Smooth muscle cell (in vitro differentiated cells): ENCODE measurements around the gene DRC3. TPM values are rescaled to one million over a fixed set of nuclear protein-coding genes. Genes with fewer than 3 reads are reported as not detected.
A peak's percentile ranks its signal among the peaks of the same experiment; 100 is the strongest.

Experiments
- DNase-seq: peaks from one replicate; lab custom pipeline; 2025; ENCODE audit not compliant: unreplicated experiment; lab: John Stamatoyannopoulos, UW
- H2AFZ ChIP-seq: fragments of 200-600 bp; sonication (generic); 2 replicates; pipeline ENCODE4 v1.6.0; 2016; ENCODE audit warnings: antibody characterized with exemption, low read depth, mild to moderate bottlenecking
- H3F3A ChIP-seq: fragments of 200-600 bp; sonication (generic); 2 replicates; pipeline ENCODE4 v1.6.0; 2017; ENCODE audit warnings: antibody characterized with exemption, low read depth
- H3K27ac ChIP-seq: fragments of 200-600 bp; sonication (generic); 2 replicates; pipeline ENCODE4 v1.5.1; 2016; ENCODE audit warnings: low read depth, mild to moderate bottlenecking
- H3K27me3 ChIP-seq: fragments of 200-600 bp; sonication (generic); 2 replicates; pipeline ENCODE4 v1.6.1; 2016; ENCODE audit warnings: low read depth, mild to moderate bottlenecking
- H3K36me3 ChIP-seq: fragments of 200-600 bp; sonication (generic); 2 replicates; pipeline ENCODE4 v1.5.1; 2016; ENCODE audit warnings: low read depth
- H3K4me1 ChIP-seq: fragments of 200-600 bp; sonication (generic); 2 replicates; pipeline ENCODE4 v1.5.1; 2016; ENCODE audit warnings: low read depth
- H3K4me2 ChIP-seq: fragments of 200-600 bp; sonication (generic); 2 replicates; pipeline ENCODE4 v1.6.0; 2016; ENCODE audit warnings: mild to moderate bottlenecking
- H3K4me3 ChIP-seq: fragments of 200-600 bp; sonication (generic); 2 replicates; pipeline ENCODE4 v1.5.1; 2016; ENCODE audit warnings: mild to moderate bottlenecking
- H3K79me2 ChIP-seq: fragments of 200-600 bp; sonication (generic); 2 replicates; pipeline ENCODE4 v1.6.0; 2016; ENCODE audit warnings: low read depth, mild to moderate bottlenecking
- H3K9ac ChIP-seq: fragments of 200-600 bp; sonication (generic); 2 replicates; pipeline ENCODE4 v1.6.0; 2016; ENCODE audit warnings: low read depth
- H3K9me3 ChIP-seq: fragments of 200-600 bp; sonication (generic); replicated peaks from 2 replicates; pipeline ENCODE4 v1.5.1; 2016; ENCODE audit warnings: low read depth
- H4K20me1 ChIP-seq: fragments of 200-600 bp; sonication (generic); 2 replicates; pipeline ENCODE4 v1.6.0; 2016; ENCODE audit warnings: low read depth
- CTCF ChIP-seq: fragments of 200-600 bp; sonication (generic); IDR thresholded peaks from 2 replicates; pipeline ENCODE4 v1.5.1; 2017; ENCODE audit warnings: borderline replicate concordance, mild to moderate bottlenecking, antibody characterized with exemption; ENCODE audit not compliant: insufficient read depth, poor library complexity, severe bottlenecking
- WGBS: methylation state at CpG from one replicate; pipeline ENCODE4 v1.1.7; 2016; ENCODE audit warnings: low lambda C conversion rate; 5-methylcytosine and 5-hydroxymethylcytosine counted together
- polyA plus RNA-seq: library from polyadenylated mRNA; unstranded; fragments of >200 nt; fragmentation: Nextera tagmentation; extraction: Ambion mirVana; gene quantifications from 2 replicates; pipeline ENCODE4 v1.2.1, GENCODE V29; 2016
- total RNA-seq: library from RNA; depleted of rRNA; stranded (reverse); fragments of >200 nt; gene quantifications from 2 replicates; pipeline ENCODE4 v1.2.3, GENCODE V29; 2014

The DRC3 gene
- total and polyA plus RNA-seq, 2 experiments from 2014 or later, result 0.72 to 0.83 TPM

- Histone ChIP-seq H3K4me3 (no peak overlapping the region), H4K20me1 (peaks cover 88% of the 10 kb centered on the region), H3K27me3 (no peaks in the 10 kb centered on the region), H3F3A (peaks cover 32% of the 10 kb centered on the region), H2AFZ (no peak overlapping the region), H3K79me2 (peaks cover 71% of the 10 kb centered on the region), H3K9me3 (no peaks in the 10 kb centered on the region), H3K27ac (peak overlapping the region; percentile 64), H3K4me1 (peaks cover 36% of the 10 kb centered on the region), H3K9ac (no peak overlapping the region), H3K4me2 (peak overlapping the region; percentile 58), H3K36me3 (no peaks in the 10 kb centered on the region)
- 39% methylated on average over 3 of the region's 3 CpGs for WGBS
- TF ChIP-seq CTCF, result no peak
- DNase-seq, result no peak
Measured at GRCh38 chr17:17943281-17943984, 29.2 kb upstream of the DRC3 start.

- Histone ChIP-seq H3K36me3 (no peaks in the 10 kb centered on the region), H3K9me3 (no peaks in the 10 kb centered on the region), H3K4me3 (no peak overlapping the region), H3F3A (peaks cover 30% of the 10 kb centered on the region), H3K4me2 (no peak overlapping the region), H4K20me1 (peaks cover 90% of the 10 kb centered on the region), H2AFZ (no peak overlapping the region), H3K9ac (no peak overlapping the region), H3K4me1 (peaks cover 28% of the 10 kb centered on the region), H3K27ac (no peak overlapping the region), H3K79me2 (peaks cover 72% of the 10 kb centered on the region), H3K27me3 (no peaks in the 10 kb centered on the region)
- WGBS, result 69% methylated on average over 7 of the region's 7 CpGs
- DNase-seq, result no peak
- TF ChIP-seq CTCF, result no peak
Measured at GRCh38 chr17:17944242-17944641, 28.4 kb upstream of the DRC3 start.

GRCh38 chr17:17944743-17945142 lies 27.9 kb upstream of the DRC3 start:
- no peaks in the 10 kb centered on the region for H3K36me3 ChIP-seq
- peaks cover 25% of the 10 kb centered on the region for H3F3A ChIP-seq
- no peak overlapping the region for H3K9ac ChIP-seq
- H3K79me2 ChIP-seq, result peaks cover 70% of the 10 kb centered on the region
- TF ChIP-seq CTCF, result no peak
- H3K4me3 ChIP-seq, result no peak overlapping the region
- H4K20me1 ChIP-seq, result peaks cover 88% of the 10 kb centered on the region
- no peak overlapping the region for H2AFZ ChIP-seq
- no peaks in the 10 kb centered on the region for H3K9me3 ChIP-seq
- peaks cover 24% of the 10 kb centered on the region for H3K4me1 ChIP-seq
- WGBS, result 91% methylated on average over 11 of the region's 11 CpGs
- no peak overlapping the region for H3K4me2 ChIP-seq
- DNase-seq, result no peak
- no peak overlapping the region for H3K27ac ChIP-seq
- H3K27me3 ChIP-seq, result no peaks in the 10 kb centered on the region

GRCh38 chr17:17946093-17946492 lies 26.6 kb upstream of the DRC3 start:
- no peaks in the 10 kb centered on the region for H3K9me3 ChIP-seq
- H3K9ac ChIP-seq, result no peak overlapping the region
- H3K79me2 ChIP-seq, result peaks cover 72% of the 10 kb centered on the region
- H3K4me1 ChIP-seq, result peaks cover 16% of the 10 kb centered on the region
- no peaks in the 10 kb centered on the region for H3K27me3 ChIP-seq
- peaks cover 19% of the 10 kb centered on the region for H3F3A ChIP-seq
- H3K36me3 ChIP-seq, result no peaks in the 10 kb centered on the region
- WGBS, result 67% methylated on average over 3 of the region's 3 CpGs
- DNase-seq, result no peak
- no peak overlapping the region for H2AFZ ChIP-seq
- no peak for TF ChIP-seq CTCF
- H3K4me2 ChIP-seq, result no peak overlapping the region
- H3K27ac ChIP-seq, result no peak overlapping the region
- peaks cover 83% of the 10 kb centered on the region for H4K20me1 ChIP-seq
- no peak overlapping the region for H3K4me3 ChIP-seq
